NCI-H2196 treated with DMSO at 0.1 percent for 48 hours (cell line): ENCODE data around the gene IRX4.

Experiments used
- DNase-seq: peaks from one replicate; lab custom pipeline; 2025; ENCODE audit not compliant: unreplicated experiment; lab: John Stamatoyannopoulos, UW

Gene IRX4

DNA sequence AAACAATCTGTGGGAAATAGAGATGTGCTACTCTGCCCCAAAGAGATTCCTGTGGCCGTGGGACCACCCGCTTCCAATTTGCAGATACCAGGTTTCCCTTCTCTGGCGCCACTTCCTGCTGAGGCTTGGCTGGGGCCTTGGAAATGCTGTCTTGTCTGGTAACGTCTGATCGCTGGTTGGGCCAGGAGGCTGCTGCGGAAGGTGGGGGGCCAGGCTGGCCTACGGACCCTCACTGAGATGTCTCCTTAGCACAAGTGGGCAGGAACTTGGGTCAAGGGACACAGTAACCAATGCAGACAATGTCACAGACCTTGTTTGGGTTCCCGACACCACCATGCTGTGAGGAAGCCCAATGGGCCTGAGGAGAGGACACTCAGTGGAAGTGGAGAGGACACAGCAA is 31.7 kb upstream of the IRX4 start:
- no peak for DNase-seq

DNA sequence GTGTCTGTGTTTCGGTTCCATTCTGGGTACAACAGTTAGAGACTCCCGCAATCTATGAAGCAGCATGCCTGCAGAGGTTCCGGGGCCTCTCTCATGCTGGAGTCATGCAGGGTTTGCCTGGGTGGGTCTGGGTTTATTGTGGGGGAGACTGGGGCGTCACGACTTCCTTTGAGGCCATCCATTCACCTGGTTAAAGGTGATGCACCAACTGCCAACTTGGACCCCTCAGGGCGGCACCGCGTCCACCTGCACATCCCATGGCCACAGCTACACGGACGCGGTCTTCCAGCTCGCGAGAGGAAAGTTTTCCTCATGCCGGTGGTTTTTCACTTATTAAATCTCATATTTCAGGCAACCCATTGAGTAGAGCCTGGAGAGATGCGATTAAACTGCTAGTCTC is 30.9 kb upstream of the IRX4 start:
- no peak for DNase-seq

- no peak for DNase-seq
Measured at GRCh38 chr5:1912951-1913565, 30.3 kb upstream of the IRX4 start.

GRCh38 chr5:1911773-1912235 is 29.1 kb upstream of the IRX4 start:
- no peak for DNase-seq

DNA sequence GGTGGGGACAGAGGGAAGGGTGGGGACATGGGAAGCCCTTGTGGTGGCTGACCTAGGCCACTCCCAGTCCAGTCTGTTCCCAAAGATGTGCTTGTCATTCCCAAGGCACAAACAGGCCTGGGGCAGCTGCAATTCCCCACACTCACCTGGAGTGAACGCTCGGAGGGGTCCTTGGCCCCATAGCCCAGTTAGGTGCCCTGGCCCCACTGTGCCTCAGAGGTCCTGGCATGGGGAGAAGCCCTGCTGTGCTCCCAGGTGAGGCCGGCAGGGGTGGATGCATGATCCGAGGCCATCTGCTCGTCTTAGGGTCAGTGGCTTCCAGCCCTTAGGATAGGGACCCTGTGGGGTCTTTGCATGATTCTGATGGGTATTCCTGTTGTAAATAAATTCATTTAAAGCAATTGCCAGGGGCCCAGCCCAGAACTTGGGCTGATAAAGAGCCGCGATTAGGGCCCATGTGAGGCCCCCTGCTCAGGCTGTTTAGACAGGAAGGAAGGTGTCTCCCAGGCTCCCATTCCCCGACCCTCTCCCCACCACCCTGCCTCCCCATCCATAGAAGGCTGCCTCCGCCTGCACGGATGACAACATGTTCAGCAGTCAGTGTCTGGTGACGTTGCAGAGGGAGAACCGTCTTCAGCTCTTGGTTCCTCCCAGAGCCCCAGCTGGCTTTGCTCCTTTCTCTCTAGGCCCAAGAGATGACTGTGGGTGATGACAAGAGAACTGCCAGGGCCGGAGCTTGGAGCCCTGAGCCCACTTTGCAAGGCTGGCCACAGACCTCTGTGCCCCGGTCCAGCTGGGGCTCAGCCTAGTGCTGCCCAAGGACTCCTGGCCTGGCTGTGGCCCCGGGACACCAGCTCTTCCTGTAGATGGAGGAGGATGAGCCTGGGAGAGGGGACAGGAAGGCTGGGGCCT is 28.4 kb upstream of the IRX4 start:
- DNase-seq, result no peak

DNA sequence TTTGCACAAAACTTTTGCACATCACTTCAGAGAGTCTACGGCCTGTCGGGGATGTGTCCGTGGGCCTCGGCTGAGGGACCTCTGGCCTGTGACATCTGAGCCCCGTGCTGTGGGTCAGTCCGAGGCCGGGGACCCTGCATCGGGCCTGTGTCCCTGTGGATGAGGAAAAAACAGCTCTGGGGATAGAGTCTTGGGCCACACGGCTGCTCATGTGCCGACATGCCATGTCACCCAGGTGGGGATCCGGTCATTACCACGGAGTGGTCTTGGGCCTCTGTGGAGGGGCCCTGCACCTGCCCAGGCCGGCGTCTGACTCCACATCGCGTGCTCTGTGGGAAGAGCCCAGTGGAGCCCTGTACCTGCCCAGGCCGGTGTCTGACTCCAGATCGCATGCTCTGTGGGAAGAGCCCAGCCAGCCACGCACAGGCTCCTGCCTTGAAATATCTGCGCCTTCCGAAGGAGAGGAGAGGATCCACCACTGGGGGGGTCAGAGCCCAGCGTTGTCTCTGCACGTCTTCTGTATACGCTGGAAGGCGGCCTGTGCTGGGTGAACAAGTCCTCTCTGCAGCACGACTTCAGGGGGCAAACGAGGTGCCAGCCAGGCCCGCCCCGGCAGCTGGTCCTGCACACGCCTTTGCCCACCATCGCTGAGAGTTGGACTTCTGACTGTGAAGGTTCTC is 27.5 kb upstream of the IRX4 start:
- DNase-seq, result no peak

DNA sequence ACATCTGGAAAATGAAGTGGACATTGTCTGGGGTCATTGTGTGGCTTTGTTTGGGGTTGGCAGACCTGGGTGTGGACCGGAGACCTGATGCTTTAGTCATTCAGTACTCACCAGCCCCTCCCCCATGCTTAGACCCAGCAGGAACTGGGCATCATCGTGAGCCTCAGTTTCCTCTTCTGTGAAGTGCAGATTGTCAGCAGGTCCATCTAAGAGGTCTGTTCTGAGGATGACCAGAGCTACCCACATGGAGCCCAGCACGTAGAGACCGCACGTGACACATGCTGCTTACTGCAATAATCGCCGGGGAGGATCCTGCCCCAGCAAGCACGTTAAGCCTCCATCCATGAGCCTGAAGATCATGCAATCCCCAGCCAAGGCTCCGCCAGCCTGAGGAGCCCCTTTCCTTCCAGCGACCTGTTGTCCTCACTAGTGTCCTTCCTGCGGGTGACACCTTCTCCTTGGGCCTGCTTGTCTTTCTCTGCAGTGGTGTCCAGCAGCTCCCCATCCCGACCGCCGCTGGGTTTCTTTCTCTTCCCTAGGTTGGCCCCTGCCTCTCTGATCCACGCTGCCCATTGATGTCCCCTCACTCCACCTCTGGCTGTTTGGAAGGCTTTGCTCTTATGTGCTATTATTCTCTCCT is 26.7 kb upstream of the IRX4 start:
- no peak for DNase-seq

GRCh38 chr5:1908931-1909330 is 26.2 kb upstream of the IRX4 start:
- no peak for DNase-seq

DNA sequence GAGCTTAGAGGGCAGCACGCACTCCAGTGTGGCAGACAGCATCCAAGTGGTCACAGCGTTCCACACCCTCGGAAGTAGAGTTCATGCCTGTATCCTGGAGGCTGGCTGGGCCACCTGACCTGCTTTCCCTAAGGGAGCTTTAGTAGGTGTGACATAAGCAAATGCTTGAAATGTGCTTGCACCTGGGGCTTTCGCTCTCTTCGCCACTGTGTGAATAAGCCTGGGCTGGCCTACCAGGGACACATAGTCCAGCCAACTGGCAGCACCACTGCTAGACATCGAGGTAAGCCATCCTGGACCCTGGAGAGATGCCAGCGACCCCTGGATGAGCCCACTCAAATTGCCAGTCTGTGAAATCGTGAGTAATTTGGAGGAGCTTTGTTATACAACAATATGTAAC is 24.9 kb upstream of the IRX4 start:
- DNase-seq, result no peak

DNA sequence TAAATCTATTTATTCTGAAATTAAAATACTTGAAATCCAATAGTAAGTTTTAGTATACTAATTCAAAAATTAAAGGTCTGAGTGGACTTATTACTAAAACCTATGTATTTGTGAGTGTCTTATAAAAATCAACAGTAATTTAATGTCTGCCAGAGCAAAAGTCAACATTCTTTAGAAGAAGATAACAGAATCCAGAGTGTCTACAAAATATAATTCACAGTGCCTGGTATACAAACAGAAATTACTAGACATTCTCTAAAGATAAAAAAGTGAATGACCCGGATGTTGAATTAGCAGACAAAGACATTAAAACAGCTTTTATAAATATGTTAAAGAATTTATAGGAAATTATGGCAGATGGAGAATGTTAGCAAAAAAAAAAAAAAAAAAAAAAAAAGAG is 22.4 kb upstream of the IRX4 start:
- no peak for DNase-seq

GRCh38 chr5:1901983-1902382 is 19.3 kb upstream of the IRX4 start:
- no peak for DNase-seq

DNA sequence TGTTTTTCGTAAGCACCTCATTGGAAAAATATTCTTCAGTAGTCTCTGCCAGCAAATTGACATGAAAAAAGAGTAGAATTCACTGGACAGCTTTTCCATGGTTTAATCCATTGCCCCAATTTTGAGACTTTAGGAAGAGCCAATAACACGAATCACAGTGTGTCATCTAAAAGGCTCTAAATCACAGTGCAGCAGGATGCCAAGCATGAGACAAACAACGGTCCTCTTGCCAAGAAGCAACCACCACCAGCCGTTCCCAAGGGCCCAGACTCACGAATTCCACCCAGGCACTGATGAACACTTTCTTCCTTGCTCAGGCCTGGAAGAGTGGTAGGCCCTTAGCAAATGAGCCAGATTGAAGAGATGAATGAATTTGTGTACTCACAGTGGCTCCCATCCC is 18.3 kb upstream of the IRX4 start:
- DNase-seq, result no peak

DNA sequence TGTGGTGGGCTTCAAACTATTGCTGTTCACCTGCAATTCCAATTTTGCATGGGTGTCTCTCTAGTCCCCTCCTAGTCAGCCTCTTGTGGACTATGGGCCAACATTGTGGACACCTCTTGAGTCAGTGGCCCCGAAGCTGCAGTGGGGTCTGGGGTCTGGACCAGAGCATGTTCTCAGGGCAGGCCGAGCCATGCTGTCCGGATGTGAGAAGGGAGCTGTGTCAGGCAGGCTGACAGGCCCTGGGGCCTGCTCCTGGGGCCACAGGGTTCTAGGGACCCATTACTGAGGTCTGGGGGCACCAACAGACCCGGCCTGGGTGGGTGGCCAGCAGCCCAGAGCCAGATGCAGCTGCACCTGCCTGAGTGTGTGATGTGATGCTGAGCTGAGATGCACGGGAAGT is 16.5 kb upstream of the IRX4 start:
- no peak for DNase-seq

DNA sequence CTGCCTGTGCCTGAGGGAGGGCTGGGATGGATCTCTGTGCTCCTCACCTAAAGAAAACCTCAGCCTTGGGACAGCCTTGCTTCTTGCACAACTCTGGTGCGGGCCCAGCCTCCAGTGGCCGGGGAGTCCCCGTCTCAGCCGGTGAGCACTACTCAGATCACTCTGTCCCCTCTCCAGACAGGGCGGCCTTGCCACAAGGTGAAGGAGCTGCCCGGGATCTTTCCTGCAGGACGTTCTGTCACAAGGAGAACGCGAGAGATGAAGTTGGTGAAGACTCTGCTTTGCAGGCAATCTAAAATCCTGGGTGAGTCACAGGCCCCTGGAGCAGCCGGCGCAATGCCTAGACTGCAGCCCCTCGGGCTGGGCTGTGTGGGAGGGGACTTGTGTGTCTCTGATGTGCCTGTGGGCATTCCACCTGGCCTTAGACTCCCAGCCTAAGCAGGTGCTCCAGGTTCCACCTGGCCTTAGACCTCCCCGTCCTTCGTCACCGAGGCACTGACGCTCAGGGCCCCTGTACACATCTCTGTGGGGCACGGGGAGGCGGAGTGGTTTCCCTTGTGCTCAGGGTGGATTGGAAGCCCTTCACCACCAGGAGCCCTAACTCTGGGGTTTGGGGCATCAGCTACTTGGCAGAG is 15.2 kb upstream of the IRX4 start:
- no peak for DNase-seq

GRCh38 chr5:1897386-1897785 is 14.7 kb upstream of the IRX4 start:
- DNase-seq, result no peak

- no peak for DNase-seq
Measured at GRCh38 chr5:1896602-1897376, 14.1 kb upstream of the IRX4 start.

GRCh38 chr5:1895739-1896420 is 13.2 kb upstream of the IRX4 start:
- DNase-seq, result no peak

- DNase-seq, result no peak
Measured at GRCh38 chr5:1894243-1894642, 11.5 kb upstream of the IRX4 start.

DNA sequence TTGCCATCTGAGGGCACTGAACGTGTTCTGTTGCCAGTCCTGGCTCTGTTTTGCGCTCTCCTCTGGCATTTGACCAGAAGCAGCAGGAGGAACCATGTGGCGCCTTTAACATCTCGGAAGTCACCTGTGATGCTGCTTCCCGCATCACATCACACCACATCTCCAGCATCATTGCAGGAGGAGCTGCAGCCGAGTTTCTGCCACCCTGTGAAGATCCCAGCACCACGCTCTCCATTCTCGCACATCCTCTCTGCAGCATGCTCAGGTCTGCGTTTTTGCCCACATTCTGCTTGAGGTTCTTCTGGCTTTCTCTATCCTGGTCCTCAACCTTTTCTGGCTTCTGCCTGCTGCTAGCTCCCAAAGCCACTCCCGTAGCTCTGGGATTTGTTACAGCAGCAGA is 11.0 kb upstream of the IRX4 start:
- DNase-seq, result no peak
